PC-3 (cell line): Measurements from ENCODE around the gene NLRC4. TPM values are rescaled to one million over a fixed set of nuclear protein-coding genes. Genes with fewer than 3 reads are reported as not detected.

Experiments
- ATAC-seq: fragments of 200-7000 bp; cut with Tn5 transposase; 2 replicates; pipeline ENCODE4 v1.9.1; 2020; ENCODE audit warnings: mild to moderate bottlenecking, moderate library complexity
- BruUV-seq: library from RNA; stranded (reverse); fragments of 400-500 nt; replicated peaks from 2 replicates; lab custom pipeline; 2021; lab: Mats Ljungman, UMichigan
- CTCF ChIA-PET: fragments of 300-600 bp; sonication (Branson Sonifier 250); formaldehyde crosslinking; loops from one replicate; lab custom pipeline; 2022; ENCODE audit warnings: antibody characterized with exemption; lab: Charles Lee
- POLR2A ChIA-PET: fragments of 300-600 bp; sonication (Branson Sonifier 250); formaldehyde crosslinking; loops from one replicate; lab custom pipeline; 2022; ENCODE audit warnings: antibody characterized with exemption; ENCODE audit not compliant: unreplicated experiment; lab: Charles Lee
- DNase-seq: peaks from one replicate; pipeline ENCODE4 v3.0.0-alpha.2; 2015
- H2AFZ ChIP-seq: fragments of 300-600 bp; sonication (generic); 2 replicates; pipeline ENCODE4 v1.6.0; 2016; ENCODE audit warnings: antibody characterized with exemption, low read length
- H3F3A ChIP-seq: fragments of 300-600 bp; sonication (generic); one replicate; pipeline ENCODE4 v1.6.0; 2017; ENCODE audit warnings: antibody characterized with exemption, low read length, control low read depth, mild to moderate bottlenecking; ENCODE audit not compliant: unreplicated experiment
- H3K27ac ChIP-seq: fragments of 300-600 bp; sonication (generic); 2 replicates; pipeline ENCODE4 v1.5.1; 2016; ENCODE audit warnings: mild to moderate bottlenecking, low read length
- H3K27me3 ChIP-seq: fragments of 300-600 bp; sonication (generic); 2 replicates; pipeline ENCODE4 v1.6.1; 2016; ENCODE audit warnings: low read length, mixed read lengths
- H3K36me3 ChIP-seq: fragments of 300-600 bp; sonication (generic); 2 replicates; pipeline ENCODE4 v1.6.1; 2016; ENCODE audit warnings: low read depth, mixed run types, low read length, mixed read lengths
- H3K4me1 ChIP-seq: fragments of 300-600 bp; sonication (generic); 2 replicates; pipeline ENCODE4 v1.5.1; 2016; ENCODE audit warnings: low read length; ENCODE audit not compliant: insufficient read depth
- H3K4me2 ChIP-seq: fragments of 300-600 bp; sonication (generic); 2 replicates; pipeline ENCODE4 v1.6.0; 2016; ENCODE audit warnings: low read length
- H3K4me3 ChIP-seq: fragments of 300-600 bp; sonication (generic); 2 replicates; pipeline ENCODE4 v1.5.1; 2016; ENCODE audit warnings: mild to moderate bottlenecking, low read length, mixed read lengths
- H3K79me2 ChIP-seq: fragments of 300-600 bp; sonication (generic); 2 replicates; pipeline ENCODE4 v1.6.1; 2017; ENCODE audit warnings: low read length, mixed read lengths
- H3K9ac ChIP-seq: fragments of 300-600 bp; sonication (generic); 2 replicates; pipeline ENCODE4 v1.6.0; 2016; ENCODE audit warnings: mild to moderate bottlenecking, low read length
- H3K9me2 ChIP-seq: fragments of 300-600 bp; sonication (generic); replicated peaks from 2 replicates; pipeline ENCODE4 v1.6.1; 2016; ENCODE audit warnings: mixed run types, low read length, mixed read lengths
- H3K9me3 ChIP-seq: fragments of 300-600 bp; sonication (generic); 2 replicates; pipeline ENCODE4 v1.6.1; 2016; ENCODE audit warnings: low read length, mixed read lengths
- H4K20me1 ChIP-seq: fragments of 300-600 bp; sonication (generic); 2 replicates; pipeline ENCODE4 v1.6.1; 2016; ENCODE audit warnings: low read length, mixed read lengths
- CTCF ChIP-seq: fragments of 300-600 bp; sonication (generic); conservative IDR thresholded peaks from 2 replicates; pipeline ENCODE4 v1.5.1; 2017; ENCODE audit warnings: antibody characterized with exemption, low read depth, mild to moderate bottlenecking, low read length
- EZH2 ChIP-seq: fragments of 300-600 bp; sonication (generic); IDR thresholded peaks from one replicate; pipeline ENCODE4 v1.6.1; 2017; ENCODE audit warnings: antibody characterized with exemption, mild to moderate bottlenecking, low read length; ENCODE audit not compliant: unreplicated experiment
- EZH2phosphoT487 ChIP-seq: fragments of 300-600 bp; sonication (generic); IDR thresholded peaks from 2 replicates; pipeline ENCODE4 v1.6.1; 2018; ENCODE audit warnings: mild to moderate bottlenecking, antibody characterized with exemption, low read length, borderline replicate concordance
- intact Hi-C: fragments of 100-400 bp; cut with micrococcal nuclease; formaldehyde crosslinking; loops from 2 replicates; pipeline ENCODE4 v1.9.0; 2023
- total RNA-seq: library from RNA; depleted of rRNA; stranded (reverse); fragments of >200 nt; gene quantifications from 2 replicates; pipeline ENCODE4 v1.2.3, GENCODE V29; 2014

NLRC4 gene
- total RNA-seq, 1 experiment from 2014 or later = not detected

- Histone ChIP-seq H3K36me3 (peaks cover 8% of the 10 kb centered on the region; the same call in 1 of the 2 replicates), H3K4me2 (no peak overlapping the region), H3K9me2 (no peaks in the 10 kb centered on the region), H3K4me1 (peaks cover 14% of the 10 kb centered on the region), H4K20me1 (no peaks in the 10 kb centered on the region), H3K27me3 (no peaks in the 10 kb centered on the region), H3K9me3 (no peaks in the 10 kb centered on the region), H2AFZ (no peak overlapping the region), H3K4me3 (no peak overlapping the region), H3F3A (no peaks in the 10 kb centered on the region), H3K79me2 (peaks cover 62% of the 10 kb centered on the region), H3K27ac (no peak overlapping the region), H3K9ac (no peak overlapping the region)
- intact Hi-C loops = no loop called here
- POLR2A ChIA-PET = no interaction called here
- BruUV-seq = no TSS peak
- CTCF ChIA-PET = no interaction called here
- no peak for TF ChIP-seq EZH2
- TF ChIP-seq EZH2phosphoT487 = no peak
- TF ChIP-seq CTCF = no peak
- DNase-seq (peak; percentile 15), ATAC-seq (peak; percentile 60)
Measured at GRCh38 chr2:32284321-32284720, 19.6 kb upstream of the NLRC4 start.

- ChIA-PET POLR2A (interaction anchor here (0.6 kb wide), 1 partner anchor 32 kb away, joined by 3 read pairs; no protein-coding TSS in a partner anchor), CTCF (no interaction called here)
- no peaks in the 10 kb centered on the region for H3F3A ChIP-seq
- no peaks in the 10 kb centered on the region for H3K9me3 ChIP-seq
- intact Hi-C loops = no loop called here
- H4K20me1 ChIP-seq = no peaks in the 10 kb centered on the region
- peaks cover 40% of the 10 kb centered on the region for H3K79me2 ChIP-seq
- H3K27ac ChIP-seq = no peak overlapping the region
- TF ChIP-seq EZH2 (no peak), CTCF (no peak), EZH2phosphoT487 (no peak)
- BruUV-seq = TSS peak; percentile 57
- H3K36me3 ChIP-seq = peaks cover 5% of the 10 kb centered on the region; the same call in 1 of the 2 replicates
- no peaks in the 10 kb centered on the region for H3K27me3 ChIP-seq
- peak overlapping the region; percentile 88 for H3K4me2 ChIP-seq
- peaks cover 11% of the 10 kb centered on the region for H3K4me1 ChIP-seq
- peak overlapping the region; percentile 92 for H2AFZ ChIP-seq
- ATAC-seq (no peak), DNase-seq (no peak)
- no peaks in the 10 kb centered on the region for H3K9me2 ChIP-seq
- H3K9ac ChIP-seq = peak overlapping the region; percentile 87
- H3K4me3 ChIP-seq = peak overlapping the region; percentile 88
Measured at GRCh38 chr2:32278478-32278853, 13.8 kb upstream of the NLRC4 start.

- ATAC-seq (peak; percentile 99), DNase-seq (peak; percentile 91)
- Histone ChIP-seq H3K36me3 (no peaks in the 10 kb centered on the region), H4K20me1 (no peaks in the 10 kb centered on the region), H3K4me3 (peak within 1 kb of the TSS; percentile 88), H3K9ac (peak within 1 kb of the TSS; percentile 87), H3K27ac (no peak within 1 kb of the TSS; the same call in 1 of the 2 replicates), H3K9me2 (no peaks in the 10 kb centered on the region), H2AFZ (peak within 1 kb of the TSS; percentile 92), H3K4me2 (peak within 1 kb of the TSS; percentile 88), H3K79me2 (peaks cover 35% of the 10 kb centered on the region), H3K9me3 (no peaks in the 10 kb centered on the region), H3K4me1 (peaks cover 11% of the 10 kb centered on the region), H3K27me3 (no peaks in the 10 kb centered on the region), H3F3A (no peaks in the 10 kb centered on the region)
- intact Hi-C loops = no loop called here
- BruUV-seq = no TSS peak
- ChIA-PET POLR2A (interaction anchor here (0.5 to 0.6 kb wide), 2 partner anchors 22 to 32 kb away, joined by 3 to 20 read pairs; no protein-coding TSS in a partner anchor), CTCF (no interaction called here)
- TF ChIP-seq EZH2phosphoT487 (no peak), CTCF (no peak), EZH2 (no peak)
Measured at GRCh38 chr2:32277674-32278477, 13.2 kb upstream of the NLRC4 start, which contains the start of gene YIPF4. Gene YIPF4 (plus strand): TSS chr2:32277904. CDS start chr2:32278156, 252 bp downstream.
